Daoy (cell line): ENCODE data around the gene PXK. TPM values are rescaled to one million over a fixed set of nuclear protein-coding genes. Genes with fewer than 3 reads are reported as not detected.
"Not testable (repeated sequence)": the region's sequence is repeated elsewhere in the genome, so short reads cannot be mapped to it uniquely, and the experiment has no call there.

ENCODE experiments used
- DNase-seq: peaks from one replicate; pipeline ENCODE4 v3.0.0-alpha.2; 2015; ENCODE audit warnings: low read depth
- total RNA-seq: library from RNA; depleted of rRNA; stranded (reverse); fragments of >200 nt; shearing (Covaris generic); gene quantifications from 2 replicates; pipeline ENCODE4 v1.2.3, GENCODE V29; 2014

Gene PXK
- total RNA-seq, 1 experiment from 2014 or later = 23.6 TPM

DNA sequence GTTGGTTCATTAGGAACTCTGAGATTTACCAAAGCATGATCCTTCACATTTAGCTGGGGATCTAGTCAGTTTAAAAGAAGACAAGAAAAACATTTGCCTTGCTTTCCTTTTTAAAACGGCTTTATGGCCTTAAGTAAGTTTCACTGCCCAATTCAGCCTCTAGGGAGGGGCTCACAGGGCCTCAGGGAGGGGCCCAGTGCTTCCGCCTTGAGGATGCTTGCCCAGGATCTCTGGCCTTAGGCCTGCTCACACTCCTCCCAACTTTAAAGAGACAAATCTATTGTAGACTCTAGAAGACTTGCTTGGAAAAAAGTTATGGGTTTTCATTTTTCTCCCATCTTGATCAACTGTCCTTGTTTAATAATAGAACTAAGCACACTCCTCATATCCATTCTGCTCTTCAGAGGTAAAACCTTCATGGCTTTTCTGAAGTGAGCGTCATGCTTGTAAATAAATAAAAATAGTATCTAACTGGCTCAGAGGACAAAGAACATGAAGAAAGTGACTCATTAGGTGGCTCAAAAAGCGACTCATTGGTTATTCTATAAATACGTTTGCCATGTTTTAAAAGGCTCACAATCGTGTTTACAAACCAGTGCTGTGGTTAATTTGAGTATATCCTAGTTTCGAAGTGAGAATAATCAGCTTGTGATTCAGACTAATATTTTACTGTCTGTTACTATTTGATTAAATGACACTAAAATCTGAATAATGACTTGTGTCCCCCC lies 87.3 kb downstream of the PXK start:
- DNase-seq = no peak

DNA sequence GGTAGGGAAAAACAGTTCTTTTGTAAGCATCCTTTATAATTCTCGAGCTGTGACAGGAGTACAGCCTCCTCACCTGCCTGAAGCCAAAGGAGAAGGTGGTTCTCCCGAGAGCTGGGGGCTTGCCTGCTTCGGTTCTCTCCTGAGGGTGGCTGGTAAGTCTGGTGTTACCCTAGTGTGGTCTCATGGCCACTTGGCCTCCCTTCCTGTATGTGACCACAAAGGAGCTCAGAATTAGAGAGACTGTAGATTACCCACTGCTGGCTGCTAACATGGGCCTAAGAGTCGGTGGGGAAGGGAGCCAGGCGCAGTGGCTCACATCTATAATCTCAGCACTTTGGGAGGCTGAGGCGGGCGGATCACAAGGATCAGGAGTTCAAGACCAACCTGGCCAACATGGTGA lies 88.3 kb downstream of the PXK start:
- DNase-seq = no peak

DNA sequence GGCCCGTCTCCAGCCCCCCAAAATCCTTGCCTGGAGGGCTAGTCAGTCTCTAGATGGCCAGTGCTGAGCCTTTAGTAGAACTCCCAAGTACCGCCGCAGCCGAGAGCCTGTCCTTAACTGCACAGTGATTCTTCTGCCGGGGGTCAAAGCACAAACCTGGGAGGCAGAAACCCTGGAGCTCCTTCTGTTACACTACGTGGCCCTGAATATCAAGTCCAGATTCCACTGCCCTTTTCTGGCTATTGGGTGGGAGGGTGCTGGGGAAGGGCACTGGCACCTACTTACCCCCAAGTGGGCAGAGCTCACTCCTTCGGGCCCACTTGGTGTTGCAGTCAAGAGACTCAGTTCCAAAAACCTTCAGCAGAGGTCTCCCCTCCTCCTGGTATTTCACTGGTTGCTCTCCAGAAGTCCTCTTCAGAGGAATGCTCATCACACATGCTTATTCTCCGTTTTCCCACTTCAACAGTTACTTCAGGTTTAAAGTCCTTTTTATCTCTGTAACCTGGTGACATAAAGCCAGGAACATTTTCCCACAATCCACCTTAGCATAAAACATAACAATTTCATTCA lies 90.1 kb downstream of the PXK start:
- no peak for DNase-seq

DNA sequence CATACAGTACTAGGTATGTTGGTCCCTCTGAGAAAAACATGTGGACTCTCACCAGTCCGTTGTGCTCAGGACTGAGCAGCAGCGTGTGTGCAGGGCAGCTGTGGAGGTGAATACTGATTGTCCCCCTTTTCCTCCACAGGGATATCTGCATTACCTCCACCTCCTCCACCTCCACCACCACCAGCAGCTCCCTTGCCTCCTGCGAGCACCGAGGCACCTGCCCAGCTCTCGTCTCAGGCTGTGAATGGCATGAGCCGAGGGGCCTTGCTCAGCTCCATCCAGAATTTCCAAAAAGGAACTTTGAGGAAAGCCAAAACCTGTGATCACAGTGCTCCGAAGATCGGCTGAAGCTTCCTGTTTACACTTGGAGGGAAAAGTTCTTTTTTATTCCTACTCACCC lies 91.9 kb downstream of the PXK start:
- no peak for DNase-seq

DNA sequence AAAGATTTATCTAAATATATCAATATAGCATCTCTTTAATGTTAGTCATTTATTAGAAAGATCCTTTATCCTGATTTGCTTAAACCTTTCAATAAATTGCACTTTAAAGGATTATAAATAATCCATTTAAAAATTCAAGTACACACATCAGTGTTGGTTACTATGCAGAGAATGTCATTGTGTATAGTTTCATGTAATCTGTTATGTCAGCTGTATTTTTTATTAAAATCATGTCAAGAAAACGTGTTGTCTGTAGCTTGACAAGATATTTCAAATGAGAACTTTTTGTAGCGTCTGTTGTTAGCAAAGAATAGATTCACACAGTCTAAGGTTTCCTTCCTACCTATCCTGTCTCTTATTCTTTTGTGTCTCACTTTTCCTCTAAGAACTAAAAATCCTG lies 93.1 kb downstream of the PXK start:
- DNase-seq = no peak

DNA sequence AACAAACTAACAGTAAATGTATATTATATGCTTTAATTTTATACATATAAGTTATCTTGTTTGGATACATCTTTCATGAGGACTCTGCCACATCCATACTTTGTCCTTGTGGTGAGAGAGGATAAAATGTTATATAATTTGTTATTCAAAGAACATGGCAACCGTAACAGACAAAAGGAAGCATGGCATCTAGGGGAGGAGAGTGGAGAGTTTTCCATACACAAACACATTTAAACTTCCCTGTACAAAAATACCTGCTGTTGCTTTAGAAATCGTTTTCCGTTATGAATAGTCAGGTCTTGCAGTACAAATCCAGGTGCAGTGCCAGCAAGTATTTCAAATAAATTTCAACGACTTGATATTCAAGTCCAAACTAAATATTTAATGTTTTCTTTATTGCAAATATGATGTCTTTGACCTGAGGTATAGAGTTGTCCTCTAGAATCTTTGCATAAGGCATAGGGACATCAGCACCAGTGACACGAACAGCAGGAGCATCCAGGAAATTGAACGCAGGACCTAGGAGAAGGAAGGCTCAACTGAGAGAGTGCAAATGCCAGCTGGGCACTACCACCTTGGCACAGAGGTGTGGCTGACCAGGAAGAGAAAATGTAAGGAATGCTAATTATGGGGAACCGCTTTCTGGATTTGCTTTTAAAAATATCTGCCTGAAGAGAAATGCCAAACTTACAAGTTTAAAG lies 95.1 kb downstream of the PXK start:
- no peak for DNase-seq

DNA sequence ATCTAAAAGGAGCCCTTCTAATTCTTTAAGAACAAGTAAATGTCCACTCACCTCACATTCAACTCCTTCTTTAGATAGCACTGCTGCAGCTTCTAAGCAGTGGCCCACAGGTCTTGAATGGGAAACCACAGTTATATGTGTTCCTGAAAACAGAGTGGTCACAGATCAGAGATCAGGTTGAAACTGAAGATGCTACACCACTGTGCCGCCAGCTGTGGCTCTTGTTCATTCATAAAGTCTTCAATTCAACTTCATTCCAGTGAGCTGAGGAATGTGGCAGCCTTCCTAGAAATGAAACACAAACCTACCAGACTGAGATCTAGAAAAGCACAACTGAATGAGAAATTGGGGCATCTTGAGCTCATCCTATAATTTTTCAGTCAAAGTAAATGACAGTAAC lies 97.0 kb downstream of the PXK start:
- no peak for DNase-seq

DNA sequence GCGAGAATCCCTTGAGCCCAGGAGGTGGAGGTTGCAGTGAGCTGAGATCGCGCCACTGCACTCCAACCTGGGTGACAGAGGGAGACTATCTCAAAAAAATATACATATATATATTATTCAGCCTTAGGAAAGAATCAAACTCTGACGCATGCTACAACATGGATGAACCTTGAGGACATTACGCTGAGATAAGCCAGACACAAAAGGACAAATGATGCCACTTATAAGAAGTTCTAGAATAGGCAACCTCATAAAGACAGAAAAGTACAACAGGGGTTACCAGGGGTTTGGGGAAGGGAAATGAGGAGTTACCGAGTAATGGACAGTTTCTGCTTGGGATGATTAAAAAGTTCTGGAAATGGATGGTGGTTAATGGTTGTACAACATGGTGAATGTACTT lies 100.2 kb downstream of the PXK start:
- no peak for DNase-seq

DNA sequence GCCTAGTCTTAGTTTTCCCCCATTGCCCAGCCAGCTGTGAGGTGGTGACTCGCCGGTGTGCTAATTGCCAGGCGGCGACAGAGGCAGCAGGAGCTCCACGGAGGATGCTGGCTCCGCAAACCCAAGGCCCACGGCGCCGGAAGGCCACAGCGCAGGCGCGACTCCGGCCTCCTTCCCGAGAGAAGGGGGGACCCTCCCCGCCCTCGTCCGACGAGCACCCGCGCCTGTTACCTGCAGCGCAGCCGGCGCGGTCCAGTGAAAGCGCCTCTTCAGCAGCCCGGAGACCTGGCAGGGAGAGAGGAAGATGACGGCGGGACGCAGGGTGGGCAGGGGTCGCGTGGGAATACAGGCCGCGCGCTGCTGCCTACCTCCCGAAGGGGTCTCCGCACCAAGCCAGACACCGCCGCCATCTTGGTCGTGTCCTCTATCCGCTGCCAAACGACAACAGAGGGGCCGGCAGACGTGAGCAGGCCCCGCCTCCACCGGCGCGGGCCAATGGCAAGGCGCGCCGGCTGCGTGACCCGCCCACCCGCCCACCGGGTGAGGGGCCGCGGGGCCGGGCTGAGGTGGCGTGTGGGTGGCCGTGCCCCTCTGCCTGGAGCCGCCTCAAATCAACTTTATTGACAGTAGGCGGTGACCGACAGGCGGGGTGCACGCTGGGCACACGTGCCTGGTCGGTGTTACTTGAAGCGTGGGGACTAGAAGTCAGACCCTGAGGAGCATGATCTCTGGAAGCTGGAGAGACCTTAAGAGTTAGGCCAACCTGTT lies 100.9 kb downstream of the PXK start, which contains the start of gene PDHB:
Gene PDHB, minus strand, starts transcription at position 433 of the 768 bp plus-strand sequence. Its CDS starts 23 bp downstream, at position 410.
- peak; percentile 90 for DNase-seq

DNA sequence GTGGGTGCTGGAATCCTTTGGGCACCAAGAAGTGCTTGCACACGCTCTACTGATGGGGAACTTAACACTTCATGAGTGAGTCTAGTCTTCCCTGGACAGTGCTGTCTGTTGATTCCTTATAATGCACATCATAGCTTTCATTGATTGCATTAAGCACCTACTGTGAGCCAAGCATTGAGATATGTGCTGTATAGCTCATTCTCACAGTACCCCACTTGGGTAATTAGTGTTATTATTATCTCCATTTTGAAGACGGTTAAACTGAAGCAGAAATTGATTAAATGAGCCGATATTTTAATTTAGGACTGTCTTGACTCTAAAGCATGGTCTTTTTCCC lies 101.4 kb downstream of the PXK start:
- no peak for DNase-seq

DNA sequence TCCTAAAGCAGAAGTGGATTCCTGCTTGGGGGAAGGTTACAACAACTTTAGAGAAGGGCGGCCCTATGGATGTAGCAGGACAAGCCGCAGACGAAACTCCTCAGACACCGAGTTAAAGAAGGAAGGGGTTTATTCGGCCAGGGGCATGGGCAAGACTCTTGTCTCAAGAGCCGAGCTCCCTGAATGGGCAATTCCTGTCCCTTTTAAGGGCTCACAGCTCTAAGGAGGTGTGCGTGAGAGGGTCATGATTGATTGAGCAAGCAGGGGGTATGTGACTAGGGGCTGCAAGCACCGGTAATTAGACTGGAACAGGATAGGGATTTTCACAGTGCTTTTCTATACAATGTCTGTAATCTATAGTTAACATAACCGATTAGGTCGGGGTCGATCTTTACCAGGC lies 101.8 kb downstream of the PXK start:
- no peak for DNase-seq

DNA sequence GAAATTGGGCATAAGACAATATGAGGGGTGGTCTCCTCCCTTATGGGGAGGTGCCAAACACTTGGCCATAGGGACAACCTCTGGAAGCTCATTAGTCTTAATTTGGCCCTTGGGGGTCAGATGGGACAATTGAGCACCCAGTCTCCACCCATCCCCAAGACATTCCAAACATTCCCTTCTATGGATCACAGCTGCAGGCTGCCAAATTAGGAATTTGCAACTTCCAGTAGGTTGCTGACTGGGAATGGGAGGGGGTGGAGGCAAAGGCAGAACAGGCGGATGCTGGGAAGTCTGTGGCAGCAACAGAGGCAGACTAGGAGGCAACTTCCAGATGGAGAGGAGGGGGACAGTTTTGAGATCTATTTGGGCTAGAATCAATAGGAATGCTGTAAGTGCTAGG lies 102.3 kb downstream of the PXK start:
- peak; percentile 22 for DNase-seq

DNA sequence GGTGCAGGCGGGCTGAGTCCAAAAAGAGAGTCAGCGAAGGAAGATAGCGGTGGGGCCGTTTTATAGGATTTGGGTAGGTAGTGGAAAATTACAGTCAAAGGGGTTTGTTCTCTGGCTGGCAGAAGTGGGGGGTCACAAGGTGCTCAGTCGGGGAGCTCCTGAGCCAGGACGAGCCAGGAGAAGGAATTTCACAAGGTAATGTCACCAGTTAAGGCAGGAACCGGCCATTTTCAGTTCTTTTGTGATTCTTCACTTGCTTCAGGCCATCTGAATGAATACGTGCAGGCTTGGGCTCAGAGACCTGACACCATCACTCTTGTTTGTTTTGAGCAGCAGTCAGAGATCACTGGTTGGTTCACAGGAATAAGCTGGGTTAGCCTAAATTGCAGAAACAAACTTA lies 104.6 kb downstream of the PXK start:
- not testable (repeated sequence) for DNase-seq

DNA sequence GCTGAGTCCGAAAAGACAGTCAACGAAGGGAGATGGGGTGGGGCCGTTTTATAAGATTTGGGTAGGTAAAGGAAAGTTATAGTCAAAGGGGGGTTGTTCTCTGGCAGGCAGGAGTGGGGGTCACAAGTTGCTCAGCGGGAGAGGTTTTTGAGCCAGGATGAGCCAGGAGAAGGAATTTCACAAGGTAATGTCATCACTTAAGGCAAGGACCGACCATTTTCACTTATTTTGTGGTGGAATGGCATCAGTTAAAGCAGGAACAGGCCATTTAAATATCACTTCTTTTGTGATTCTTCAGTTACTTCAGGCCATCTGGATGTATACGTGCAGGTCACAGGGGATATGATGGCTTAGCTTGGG lies 108.3 kb downstream of the PXK start:
- not testable (repeated sequence) for DNase-seq

DNA sequence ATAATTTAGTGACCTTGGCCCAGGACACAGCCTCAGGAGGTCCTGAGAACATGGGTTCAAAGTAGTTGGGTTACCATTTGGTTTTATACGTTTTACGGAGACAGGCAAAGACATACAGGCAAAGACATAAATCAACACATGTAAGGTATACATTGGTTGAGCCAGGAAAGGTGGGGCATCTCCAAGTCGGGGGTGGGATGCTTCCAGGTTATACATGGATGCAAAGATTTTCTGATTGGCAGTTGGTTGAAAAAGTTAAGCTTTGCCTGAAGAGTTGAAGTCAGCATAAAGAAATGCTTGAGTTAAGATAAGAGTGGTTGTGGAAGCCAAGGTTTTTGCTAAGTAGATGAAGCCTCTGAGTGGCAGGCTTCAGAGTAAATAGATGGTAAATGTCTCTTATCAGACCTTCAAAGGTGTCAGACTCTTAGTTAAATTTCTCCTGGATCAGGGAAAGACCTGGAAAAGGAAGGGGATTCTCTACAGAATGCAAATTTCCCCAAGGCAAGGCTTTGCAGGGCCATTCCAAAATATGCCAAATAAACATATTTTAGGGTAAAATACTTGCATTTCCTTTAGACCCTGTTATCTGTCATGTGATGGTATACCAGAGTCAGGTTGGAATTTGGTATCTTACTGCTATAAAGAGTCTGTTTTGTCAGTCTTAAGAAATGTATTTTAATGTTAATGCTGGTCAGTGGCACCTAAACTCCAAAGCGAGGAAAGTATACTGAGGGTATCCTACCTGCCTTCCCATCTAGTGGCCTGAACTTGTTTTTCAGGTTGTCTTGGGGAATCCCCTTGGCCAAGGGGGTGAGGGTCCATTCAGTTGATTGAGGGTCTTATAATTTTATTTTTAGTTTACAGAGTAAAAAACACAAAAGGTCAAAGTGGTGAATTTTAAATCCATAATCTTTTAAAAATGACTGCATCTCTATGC lies 109.1 kb downstream of the PXK start:
- DNase-seq = no peak

DNA sequence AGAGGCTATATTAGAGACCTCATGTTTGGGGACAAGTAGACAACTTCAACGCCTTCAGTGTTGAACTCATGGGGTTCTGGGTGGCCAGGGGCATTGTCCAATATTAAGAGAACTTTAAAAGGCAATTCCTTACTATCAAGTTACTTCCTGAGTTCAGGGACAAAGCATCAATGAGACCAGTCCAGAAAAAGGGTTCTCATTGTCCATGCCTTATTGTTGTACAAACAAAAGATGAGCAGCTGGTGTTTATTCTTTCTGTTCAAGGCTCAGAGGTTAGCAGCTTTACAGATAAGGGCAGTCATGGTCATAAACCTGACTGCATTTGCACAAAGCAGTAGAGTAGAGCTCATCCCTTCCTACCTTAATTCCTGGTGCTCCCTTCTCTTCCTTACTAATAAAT lies 119.5 kb downstream of the PXK start:
- no peak for DNase-seq

DNA sequence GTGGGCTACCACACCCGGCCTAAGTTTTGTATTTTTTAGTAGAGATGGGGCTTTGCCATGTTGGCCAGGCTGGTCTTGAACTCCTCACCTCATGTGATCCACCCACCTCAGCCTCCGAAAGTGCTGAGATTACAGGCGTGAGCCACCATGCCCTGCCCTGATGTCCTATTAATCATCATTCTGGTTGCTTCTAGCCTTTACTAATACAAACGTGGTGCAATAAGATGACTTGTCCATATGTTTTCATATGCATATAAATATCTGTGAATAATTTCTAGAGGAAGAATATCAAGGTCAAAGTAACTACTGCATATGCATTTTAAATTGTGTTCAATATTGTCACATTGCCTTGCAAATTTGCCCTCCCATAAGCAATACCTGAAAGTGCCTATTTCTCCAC lies 126.5 kb downstream of the PXK start:
- no peak for DNase-seq

DNA sequence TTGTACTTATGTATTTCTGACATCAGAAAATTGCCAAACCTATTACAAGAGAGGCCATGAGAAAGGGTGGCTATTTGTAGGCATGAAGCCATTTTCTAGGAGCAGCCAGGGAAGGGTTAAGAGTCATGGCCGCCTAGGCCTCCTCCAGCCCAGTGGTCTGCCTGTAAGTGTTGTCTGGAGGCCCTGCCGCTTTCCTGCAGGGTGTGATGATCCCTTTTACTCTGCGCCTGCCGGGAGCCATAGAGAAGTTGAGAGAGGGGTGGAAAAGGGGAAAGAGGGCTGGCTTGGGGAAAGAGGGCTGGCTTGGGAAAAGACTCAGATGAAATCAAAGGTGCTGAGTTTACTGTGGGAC lies 130.1 kb downstream of the PXK start:
- DNase-seq = no peak

DNA sequence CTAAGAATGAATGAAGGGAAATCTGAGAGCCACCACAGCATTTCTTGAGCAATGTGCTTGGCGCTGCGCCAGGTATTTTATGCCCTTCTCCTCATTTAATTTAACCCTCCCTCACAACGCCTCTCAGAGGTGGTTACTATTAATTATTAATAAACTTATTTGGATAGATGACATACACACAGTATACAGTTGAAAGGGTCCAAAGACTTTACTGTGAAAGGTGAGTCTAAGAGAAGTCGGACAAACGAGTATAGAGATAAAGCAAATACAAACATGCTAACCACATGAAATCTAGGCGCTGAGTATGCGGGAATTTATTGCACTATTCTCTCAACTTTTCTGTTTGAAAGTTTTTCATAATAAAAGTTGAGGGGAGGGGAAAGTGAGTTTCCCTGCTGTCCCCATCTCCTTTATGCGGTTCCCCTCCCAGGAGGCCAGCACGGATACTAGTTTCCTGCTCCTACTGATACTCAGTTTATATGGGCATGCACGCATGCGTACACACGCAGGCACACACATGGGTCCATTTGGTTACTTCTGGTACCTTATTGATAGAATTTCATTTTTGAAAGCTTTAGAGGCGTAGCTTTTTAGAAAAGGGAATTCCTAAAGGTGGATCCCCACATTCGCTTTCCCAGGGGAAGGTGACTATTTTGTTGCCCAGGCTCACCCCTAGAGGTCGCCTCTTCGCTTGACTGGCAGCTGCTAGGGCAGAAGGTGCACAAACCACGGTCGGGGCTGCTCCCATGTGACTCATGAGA lies 130.7 kb downstream of the PXK start:
- peak; percentile 85 for DNase-seq

DNA sequence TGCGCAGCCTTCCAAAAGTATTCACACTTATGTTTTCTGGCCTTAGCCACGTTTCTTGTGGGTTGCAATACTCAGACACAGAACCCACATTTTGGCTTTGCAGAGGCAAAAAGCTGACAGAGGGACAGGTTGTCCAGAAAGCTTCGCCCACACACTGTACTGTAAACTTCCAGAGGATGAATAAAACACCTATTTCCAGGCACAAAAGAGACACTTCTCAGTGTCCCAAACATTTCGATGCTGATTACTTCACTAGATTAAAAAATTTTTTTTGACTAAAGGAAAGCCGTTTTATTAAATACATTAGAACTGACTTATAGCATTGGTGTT lies 131.2 kb downstream of the PXK start:
- no peak for DNase-seq

DNA sequence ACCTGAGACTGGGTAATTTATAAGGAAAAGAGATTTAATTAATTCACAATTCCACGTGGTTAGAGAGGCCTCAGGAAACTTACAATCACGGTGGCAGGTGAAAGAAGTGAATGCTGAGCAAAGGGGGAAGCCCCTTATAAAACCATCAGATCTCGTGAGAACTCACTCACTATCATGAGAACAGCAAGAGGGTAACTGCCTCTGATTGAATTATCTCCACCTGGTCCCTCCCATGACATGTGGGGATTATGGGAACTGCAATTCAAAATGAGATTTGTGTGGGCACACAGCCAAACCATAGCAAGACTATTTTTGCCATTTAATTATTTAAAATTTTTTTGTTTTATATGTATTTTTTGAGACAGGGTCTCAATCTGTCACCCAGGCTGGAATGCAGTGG lies 132.2 kb downstream of the PXK start:
- DNase-seq = no peak
